Activated naive CD8-positive, alpha-beta T cell treated with anti-CD3 and anti-CD28 coated beads for 36 hours (primary cell): ENCODE results near the gene INSIG2. TPM values are rescaled to one million over a fixed set of nuclear protein-coding genes. Genes with fewer than 3 reads are reported as not detected.

Experiments
- DNase-seq: peaks from one replicate; pipeline ENCODE4 v3.0.0; 2021
- H3K27ac Mint-ChIP-seq: one replicate; pipeline ENCODE4 v1.8.0; 2022; ENCODE audit warnings: mild to moderate bottlenecking, moderate library complexity, mixed read lengths
- H3K27me3 Mint-ChIP-seq: one replicate; pipeline ENCODE4 v1.8.0; 2022; ENCODE audit warnings: mild to moderate bottlenecking, mixed read lengths
- H3K36me3 Mint-ChIP-seq: one replicate; pipeline ENCODE4 v1.8.0; 2021; ENCODE audit warnings: mild to moderate bottlenecking, mixed read lengths
- H3K4me1 Mint-ChIP-seq: one replicate; pipeline ENCODE4 v1.8.0; 2021; ENCODE audit warnings: mixed read lengths
- H3K4me3 Mint-ChIP-seq: one replicate; pipeline ENCODE4 v1.8.0; 2022; ENCODE audit warnings: mild to moderate bottlenecking, moderate library complexity, mixed read lengths
- H3K9me3 Mint-ChIP-seq: one replicate; pipeline ENCODE4 v1.8.0; 2022; ENCODE audit warnings: mixed read lengths
- total RNA-seq, 2 experiments: library from RNA; stranded (reverse); gene quantifications; one replicate each; pipeline ENCODE4 v1.2.3, GENCODE V29; 2021

Gene INSIG2
- total RNA-seq, 2 experiments from 2014 or later, result 31.8 to 35.3 TPM

DNA sequence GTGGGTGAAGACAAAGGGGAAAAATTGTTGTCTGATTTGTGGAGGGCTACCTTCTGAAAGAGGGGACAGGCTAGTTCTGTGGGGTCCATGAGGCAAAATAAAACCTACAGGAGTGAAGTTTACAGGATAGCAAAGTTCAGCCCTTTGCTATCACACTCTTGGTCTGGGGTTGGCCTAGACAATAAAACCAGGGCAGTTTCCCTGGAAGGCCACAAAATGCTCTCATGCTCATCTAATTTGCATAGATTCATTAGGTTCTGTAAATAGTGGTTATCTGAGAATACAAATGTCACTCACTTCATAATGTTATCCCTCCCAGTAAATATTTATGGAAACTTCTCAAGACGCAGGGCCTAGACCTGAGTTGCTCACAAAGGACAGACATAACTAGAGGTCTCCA is 63.6 kb downstream of the INSIG2 start:
- H3K4me1 Mint-ChIP-seq, result peaks cover 3% of the 10 kb centered on the region
- no peak overlapping the region for H3K27ac Mint-ChIP-seq
- DNase-seq, result no peak
- peaks cover 2% of the 10 kb centered on the region for H3K36me3 Mint-ChIP-seq
- H3K4me3 Mint-ChIP-seq, result no peak overlapping the region
- H3K27me3 Mint-ChIP-seq, result peaks cover 9% of the 10 kb centered on the region
- peaks cover 5% of the 10 kb centered on the region for H3K9me3 Mint-ChIP-seq

GRCh38 chr2:118153433-118153832 is 65.2 kb downstream of the INSIG2 start:
- no peak for DNase-seq
- Mint-ChIP-seq H3K4me1 (peaks cover 3% of the 10 kb centered on the region), H3K27me3 (peaks cover 16% of the 10 kb centered on the region), H3K4me3 (no peak overlapping the region), H3K36me3 (peaks cover 2% of the 10 kb centered on the region), H3K9me3 (peaks cover 10% of the 10 kb centered on the region), H3K27ac (no peak overlapping the region)

- no peak overlapping the region for H3K4me3 Mint-ChIP-seq
- H3K4me1 Mint-ChIP-seq, result no peaks in the 10 kb centered on the region
- H3K9me3 Mint-ChIP-seq, result peaks cover 10% of the 10 kb centered on the region
- H3K27me3 Mint-ChIP-seq, result peaks cover 16% of the 10 kb centered on the region
- no peak overlapping the region for H3K27ac Mint-ChIP-seq
- no peak for DNase-seq
- H3K36me3 Mint-ChIP-seq, result peaks cover 2% of the 10 kb centered on the region
These were observed 65.9 kb downstream of the INSIG2 start for GRCh38 chr2:118154176-118154575.

Other genes starting within 250 kb of the INSIG2 start
- 10 to 100 TPM; 22.9 to 25.5 TPM for gene CCDC93, start 74.4 kb upstream of the INSIG2 start, total RNA-seq